Medulla oblongata (tissue), 1 donor: ENCODE results near the gene FNDC3B.
A peak's percentile ranks its signal among the peaks of the same experiment; 100 is the strongest.
"Not testable (repeated sequence)": the region's sequence is repeated elsewhere in the genome, so short reads cannot be mapped to it uniquely, and the experiment has no call there.

ENCODE experiments used
- DNase-seq: peaks from one replicate; pipeline ENCODE4 v3.0.0-alpha.2; 2015; ENCODE audit errors: extremely low spot score

Gene FNDC3B

DNA sequence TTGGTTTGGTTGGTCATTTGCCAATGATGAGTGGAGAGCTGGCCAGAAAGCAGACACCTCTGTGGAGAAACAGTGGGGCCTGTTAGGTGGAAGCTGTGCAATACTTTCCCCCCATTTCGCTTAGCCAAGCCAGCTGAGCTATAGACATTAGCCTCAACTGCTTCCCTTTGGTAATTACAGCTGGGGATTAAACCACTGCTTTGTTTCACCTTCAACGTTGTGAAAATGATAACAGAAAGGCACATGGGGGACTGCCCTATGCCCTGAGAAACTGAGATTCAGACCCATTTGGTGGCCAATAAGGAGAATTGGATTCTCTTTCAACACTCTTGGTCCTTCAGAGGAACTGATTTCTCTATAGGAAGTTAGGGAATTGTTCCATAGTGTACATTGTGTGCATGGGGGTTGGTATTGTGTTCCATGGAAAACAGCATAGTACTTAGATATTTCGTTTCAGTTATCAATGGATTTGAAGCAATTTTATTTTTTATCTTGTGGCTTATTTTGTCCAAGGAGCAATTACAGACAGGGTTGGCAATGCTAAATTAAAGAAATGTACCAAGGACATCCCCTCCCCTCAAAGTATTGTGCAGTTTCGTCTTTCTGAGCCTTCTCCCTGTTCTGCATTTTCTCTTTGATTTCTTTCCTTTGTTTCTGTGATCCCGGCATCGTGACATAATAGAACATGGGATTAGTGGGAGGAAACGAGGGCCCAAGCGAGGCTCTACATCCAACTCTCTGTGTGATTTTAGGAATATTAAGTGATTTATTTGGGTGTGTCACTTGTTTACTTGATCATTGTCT is 194.3 kb downstream of the FNDC3B start:
- no peak for DNase-seq

DNA sequence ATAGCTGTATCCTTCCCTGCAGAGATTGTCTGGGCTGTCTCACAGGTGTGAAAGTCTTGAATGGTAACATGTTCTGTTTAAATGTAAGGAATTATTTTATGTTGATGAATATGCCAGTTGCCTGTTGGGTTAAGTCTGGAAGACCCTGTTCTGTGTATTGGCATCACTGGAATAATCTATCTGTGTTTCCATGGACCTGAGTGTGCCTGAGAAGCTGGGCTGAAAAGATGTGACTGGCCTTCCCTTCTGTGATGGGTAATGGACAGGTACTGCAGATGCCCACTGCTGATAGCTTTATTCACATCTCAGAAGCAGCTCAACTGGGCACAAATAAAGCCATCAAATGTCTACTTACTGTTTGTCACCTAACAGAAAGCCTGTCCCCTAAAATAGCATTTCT is 196.3 kb downstream of the FNDC3B start:
- no peak for DNase-seq

GRCh38 chr3:172236771-172237742 is 197.7 kb downstream of the FNDC3B start:
- no peak for DNase-seq

DNA sequence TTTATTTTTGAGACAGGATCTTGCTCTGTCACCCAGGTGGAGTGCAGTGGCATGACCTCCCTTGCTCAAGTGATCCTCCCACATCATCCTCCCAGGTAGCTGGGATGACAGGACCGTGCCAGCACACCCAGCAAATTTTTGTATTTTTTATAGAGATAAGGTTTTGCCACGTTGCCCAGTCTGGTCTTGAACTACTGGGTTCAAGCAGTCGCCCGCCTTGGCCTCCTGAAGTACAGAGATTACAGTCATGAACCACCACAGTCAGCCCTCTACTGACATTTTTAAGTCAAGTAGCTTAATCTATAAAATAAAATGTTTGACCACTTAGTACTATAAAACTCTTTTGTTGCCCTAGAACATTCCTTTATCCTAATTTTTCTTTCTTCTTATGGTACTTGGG is 198.8 kb downstream of the FNDC3B start:
- DNase-seq, result no peak

- no peak for DNase-seq
Observed at GRCh38 chr3:172239218-172239790, 199.9 kb downstream of the FNDC3B start.

DNA sequence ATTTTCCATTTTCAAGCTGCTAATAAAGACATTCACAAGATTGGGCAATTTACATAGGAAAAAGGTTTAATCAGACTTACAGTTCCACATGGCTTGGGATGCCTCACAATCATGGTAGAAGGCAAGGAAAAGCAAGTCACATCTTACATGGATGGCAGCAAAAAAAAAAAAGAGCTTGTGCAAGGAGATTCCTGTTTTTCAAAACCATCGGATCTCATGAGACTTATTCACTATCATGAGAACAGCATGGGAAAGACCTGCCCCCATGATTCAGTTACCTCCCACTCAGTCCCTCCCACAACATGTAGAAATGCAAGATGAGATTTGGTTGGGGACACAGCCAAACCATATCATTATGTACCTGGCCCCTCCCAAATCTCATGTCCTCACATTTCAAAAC is 202.0 kb downstream of the FNDC3B start:
- no peak for DNase-seq

DNA sequence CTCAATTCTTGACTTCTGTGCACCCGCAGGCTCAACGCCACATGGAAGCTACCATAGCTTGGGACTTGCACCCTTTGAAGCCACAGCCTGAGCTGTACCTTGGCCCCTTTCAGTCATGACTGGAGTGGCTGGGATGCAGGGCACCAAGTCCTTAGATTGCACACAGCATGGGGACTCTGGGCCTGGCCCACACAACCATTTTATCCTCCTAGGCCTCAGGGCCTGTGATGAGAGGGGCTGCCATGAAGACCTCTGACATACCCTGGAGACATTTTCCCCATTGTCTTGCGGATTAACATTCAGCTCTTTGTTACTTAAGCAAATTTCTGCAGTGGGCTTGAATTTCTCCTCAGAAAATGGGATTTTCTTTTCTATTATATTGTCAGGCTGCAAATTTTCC is 203.1 kb downstream of the FNDC3B start:
- not testable (repeated sequence) for DNase-seq

DNA sequence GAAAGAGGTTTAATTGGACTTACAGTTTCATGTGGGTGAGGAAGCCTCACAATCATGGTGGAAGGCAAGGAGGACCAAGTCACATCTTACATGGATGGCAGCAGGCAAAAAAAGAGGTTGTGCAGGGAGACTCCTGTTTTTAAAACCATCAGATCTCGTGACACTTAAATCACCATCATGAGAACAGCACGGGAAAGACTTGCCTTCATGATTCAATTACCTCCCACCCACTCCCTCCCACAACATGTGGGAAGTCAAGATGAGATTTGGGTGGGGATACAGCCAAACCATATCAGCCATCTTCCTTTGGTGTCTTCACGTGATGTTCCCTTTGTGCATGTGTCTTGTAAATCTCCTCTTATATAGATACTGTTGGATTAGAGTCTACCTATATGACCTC is 204.0 kb downstream of the FNDC3B start:
- DNase-seq, result not testable (repeated sequence)

- DNase-seq, result no peak
Observed at GRCh38 chr3:172244011-172244410, 204.6 kb downstream of the FNDC3B start.

- no peak for DNase-seq
Observed at GRCh38 chr3:172245241-172245640, 205.9 kb downstream of the FNDC3B start.

DNA sequence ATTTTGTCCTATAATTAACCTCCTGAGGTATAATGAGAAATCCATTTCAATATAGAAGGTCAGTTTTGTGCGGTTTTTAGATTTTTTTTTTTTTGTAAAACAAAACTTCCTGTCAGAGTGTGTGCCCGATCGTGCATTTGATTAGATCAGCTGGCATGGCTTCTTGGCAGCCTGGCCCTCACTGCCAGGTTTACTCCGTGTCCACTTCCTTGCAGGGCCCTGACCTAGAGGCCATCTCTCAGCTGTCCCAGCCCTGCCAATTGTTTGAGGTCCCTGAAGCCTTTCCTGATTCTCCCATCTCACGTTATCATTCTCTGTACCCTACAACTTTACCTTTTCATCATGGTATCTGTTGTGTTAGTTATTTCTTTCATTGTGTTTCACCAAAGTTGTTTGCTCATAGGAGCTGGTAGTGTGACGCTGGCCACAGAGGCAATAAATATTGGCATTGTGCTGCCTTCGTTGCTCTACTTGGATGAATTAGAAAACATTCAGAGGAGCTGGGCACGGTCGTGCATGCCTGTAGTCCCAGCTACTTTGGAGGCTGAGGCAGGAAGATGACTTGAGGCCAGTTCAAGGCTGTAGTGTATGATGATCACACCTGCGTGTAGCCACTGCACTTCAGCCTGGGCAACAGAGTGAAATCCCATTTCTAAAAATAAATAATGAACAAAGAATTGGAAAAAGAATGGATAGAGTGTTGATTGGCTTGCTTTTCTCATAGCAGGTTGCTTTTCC is 206.9 kb downstream of the FNDC3B start:
- DNase-seq, result no peak

DNA sequence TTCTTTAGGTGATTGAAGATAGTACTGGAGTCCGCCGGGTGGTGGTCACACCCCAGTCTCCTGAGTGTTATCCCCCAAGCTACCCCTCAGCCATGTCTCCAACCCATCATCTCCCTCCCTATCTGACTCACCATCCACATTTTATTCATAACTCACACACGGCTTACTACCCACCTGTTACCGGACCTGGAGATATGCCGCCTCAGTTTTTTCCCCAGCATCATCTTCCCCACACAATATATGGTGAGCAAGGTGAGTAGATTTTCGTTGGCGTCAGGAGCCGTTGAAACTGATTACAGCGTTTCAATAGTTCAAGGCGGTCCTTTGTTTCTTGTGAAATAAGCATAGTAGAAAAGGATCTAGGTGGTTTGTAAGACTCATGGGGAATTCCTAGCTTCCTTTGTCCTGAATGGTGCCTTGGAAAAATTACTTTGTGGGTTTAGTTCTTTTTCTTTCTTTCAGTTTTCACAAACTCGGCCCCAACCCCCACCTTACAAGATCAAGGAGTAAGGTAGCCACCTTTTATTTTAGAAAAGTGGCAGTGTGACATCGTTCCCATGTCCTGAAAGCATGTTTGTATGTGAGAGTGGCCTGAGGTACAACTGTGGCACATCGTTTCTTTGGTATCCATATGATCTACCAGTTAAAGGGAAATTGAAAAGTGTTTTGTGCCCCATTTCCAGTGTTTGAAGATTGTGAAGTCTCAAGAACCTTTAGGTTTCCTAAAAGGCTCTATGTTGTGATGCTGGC is 208.3 kb downstream of the FNDC3B start:
- DNase-seq, result no peak

- no peak for DNase-seq
Observed at GRCh38 chr3:172249039-172249438, 209.7 kb downstream of the FNDC3B start.

- no peak for DNase-seq
Observed at GRCh38 chr3:172251211-172251610, 211.8 kb downstream of the FNDC3B start.

DNA sequence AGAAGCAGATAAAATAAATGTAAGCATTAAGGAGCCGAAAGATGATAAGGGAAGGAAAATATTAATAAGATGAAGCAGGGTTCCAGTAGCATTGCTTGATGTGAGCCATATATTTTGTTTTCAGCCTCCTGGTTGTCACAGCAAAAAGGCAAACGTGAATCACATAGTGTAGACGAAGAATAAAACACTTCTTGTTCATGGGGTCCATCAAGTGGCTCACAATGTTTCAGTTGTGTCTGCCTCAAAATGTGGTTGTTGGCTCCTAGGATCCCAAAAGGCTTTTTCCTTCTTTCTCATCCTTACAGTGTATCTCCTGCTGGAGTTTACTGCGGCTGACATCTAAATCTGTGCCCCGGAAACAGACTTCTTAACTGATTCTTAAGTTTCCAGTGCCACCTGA is 213.8 kb downstream of the FNDC3B start:
- no peak for DNase-seq

DNA sequence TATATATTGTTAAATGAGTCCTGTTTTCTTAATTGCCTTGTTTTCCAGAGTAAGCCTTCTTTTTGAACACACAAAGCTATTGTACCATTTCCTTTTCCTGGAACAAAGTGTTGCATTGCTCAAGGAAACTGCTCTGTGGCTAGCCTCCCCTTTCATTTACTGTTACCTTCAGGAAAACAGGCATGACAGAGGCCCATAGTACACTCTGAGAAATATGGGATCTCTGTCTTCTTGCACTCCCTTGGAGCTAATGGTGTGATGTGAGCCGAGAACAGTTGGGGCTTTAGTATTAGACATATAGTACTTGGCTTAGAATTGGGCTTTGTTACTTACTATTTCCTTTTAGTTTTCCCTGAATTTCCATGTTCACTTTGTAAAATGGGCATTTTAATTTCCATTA is 215.2 kb downstream of the FNDC3B start:
- no peak for DNase-seq

DNA sequence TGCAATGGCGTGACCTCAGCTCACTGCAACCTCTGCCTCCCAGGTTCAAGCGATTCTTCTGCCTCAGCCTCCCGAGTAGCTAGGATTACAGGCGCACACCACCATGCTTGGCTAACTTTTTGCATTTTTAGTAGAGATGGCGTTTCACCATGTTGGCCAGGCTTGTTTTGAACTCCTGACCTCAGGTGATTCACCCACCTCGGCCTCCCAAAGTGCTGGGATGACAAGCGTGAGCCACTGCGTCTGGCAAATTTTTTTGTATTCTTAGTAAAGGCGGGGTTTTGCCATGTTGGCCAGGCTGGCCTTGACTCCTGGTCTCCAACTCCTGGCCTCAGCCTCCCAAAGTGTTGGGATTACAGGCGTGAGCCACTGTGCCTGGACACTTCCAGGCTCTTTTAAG is 215.9 kb downstream of the FNDC3B start:
- DNase-seq, result not testable (repeated sequence)

DNA sequence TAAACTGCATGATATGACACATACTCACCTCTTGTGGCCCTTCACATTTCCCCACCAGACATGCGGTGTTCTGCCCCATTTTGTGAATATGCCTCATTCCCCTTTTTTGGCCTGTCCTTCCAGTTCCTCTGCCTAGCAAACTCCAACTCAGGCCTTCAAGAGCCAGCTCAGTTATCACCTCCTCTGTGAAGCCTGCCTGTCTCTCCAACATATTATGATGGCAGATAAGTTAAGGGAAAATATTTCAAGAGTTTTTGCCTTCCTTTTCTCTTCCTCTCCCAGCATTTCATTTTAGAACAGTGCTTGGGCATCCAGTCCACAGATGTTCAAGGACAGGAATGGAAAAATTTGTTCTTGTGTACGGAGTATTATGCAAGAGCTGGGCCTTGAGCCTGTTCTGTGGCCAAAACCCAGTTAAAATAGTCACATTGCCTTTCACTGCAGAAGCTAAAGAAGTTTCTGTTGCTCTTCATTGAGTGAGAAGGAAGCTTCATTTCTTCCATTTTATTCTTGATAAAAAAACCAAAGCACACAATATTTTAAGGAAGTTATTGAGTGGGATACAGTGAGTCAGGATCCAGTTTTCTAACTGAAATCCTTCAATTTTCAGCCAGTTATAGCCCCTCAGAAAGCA is 216.8 kb downstream of the FNDC3B start:
- peak; percentile 38 for DNase-seq

- no peak for DNase-seq
Observed at GRCh38 chr3:172257648-172258400, 218.4 kb downstream of the FNDC3B start.

DNA sequence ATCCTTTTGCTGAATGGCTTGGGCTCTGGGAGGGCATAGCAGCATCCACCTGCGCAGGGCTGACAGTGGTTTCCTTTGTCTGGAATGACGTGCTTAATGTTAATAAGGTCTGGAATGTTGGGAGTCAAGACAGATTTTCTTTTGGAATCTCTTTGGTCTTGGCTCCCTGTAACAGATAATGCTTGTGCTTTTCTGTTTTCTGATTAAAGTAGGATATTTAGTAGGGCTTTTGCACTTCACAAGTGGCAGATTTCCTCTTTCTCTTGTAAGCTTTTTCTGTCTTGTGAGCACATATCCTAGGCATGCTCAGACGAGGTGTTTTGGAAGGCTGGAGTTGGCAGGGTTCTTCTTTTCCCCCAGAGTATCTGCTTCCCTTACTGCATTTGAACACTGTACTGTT is 219.2 kb downstream of the FNDC3B start:
- DNase-seq, result peak; percentile 12
